ENCODE measurements around the gene LAMB3.

Gene LAMB3

DNA sequence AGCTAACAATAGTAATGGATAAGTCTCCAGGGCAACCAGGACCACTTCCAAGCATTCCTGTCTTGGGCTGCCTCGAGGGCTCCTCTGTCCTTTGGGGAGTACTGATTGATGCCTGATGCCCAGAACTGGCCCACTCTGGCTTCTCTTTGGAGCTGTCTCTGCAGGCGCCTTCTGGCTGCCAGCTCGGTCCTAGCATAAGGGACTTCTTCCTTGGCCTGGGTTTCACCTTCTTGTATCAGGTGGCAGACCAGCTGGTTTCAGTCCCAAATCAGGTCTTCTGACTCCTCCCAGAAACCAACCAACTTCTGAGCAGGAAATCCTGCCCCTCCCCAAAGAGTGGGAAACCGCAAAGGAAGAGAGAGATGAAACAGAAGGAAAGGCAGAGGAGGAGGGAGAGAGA lies 33.6 kb upstream of the LAMB3 start:
- TF ChIP-seq POLR2A (IDR thresholded peaks at IDR 0.05; ENCODE audit: low read depth, low read length) (no peak), SPI1 (IDR thresholded peaks at IDR 0.05; ENCODE audit: low read depth, low read length) (no peak), TAF1 (IDR thresholded peaks at IDR 0.05; ENCODE audit: low read depth, low read length) (no peak), PAX5 (IDR thresholded peaks at IDR 0.05; ENCODE audit: insufficient read depth, low read length, severe bottlenecking) (no peak), POU2F2 (IDR thresholded peaks at IDR 0.05; ENCODE audit: low read depth, low read length) (no peak), POLR2AphosphoS5 (IDR thresholded peaks at IDR 0.05; ENCODE audit: low read depth, low read length) (no peak)
- DNase-seq (ENCODE audit: insufficient read length, low spot score) (no peak), FAIRE-seq (no peak)

DNA sequence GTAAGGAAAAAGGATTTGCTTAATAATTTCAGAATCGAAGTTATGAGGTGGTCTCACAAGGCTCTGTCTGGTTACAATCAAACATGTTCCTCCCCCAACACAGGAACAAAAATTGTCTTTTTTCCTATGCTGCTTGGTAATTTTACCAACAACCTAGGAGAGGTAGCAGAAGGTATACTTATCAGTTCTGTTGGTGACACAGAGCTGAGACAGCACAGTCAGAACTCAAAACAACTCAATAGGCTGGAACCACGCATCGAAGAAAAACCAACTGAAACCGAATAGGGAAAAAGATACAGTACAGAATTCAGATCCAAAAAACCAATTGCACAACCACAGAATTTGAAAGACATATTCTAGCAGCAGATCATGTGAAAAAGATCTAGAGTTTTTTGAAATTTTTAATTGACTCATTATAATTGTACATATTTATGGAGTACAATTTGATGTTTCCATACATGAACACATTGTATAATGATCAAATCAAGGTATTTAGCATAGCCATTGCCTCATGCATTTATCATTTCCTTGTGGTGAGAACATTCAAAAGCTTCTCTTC lies 26.8 kb upstream of the LAMB3 start:
- no peak for DNase-seq (ENCODE audit: insufficient read length, low spot score)
- TF ChIP-seq SPI1 (IDR thresholded peaks at IDR 0.05; ENCODE audit: low read depth, low read length), result no peak
- no peak for TF ChIP-seq POLR2AphosphoS5 (IDR thresholded peaks at IDR 0.05; ENCODE audit: low read depth, low read length)
- no peak for TF ChIP-seq TAF1 (IDR thresholded peaks at IDR 0.05; ENCODE audit: low read depth, low read length)
- no peak for TF ChIP-seq PAX5 (IDR thresholded peaks at IDR 0.05; ENCODE audit: insufficient read depth, low read length, severe bottlenecking)
- TF ChIP-seq POU2F2 (IDR thresholded peaks at IDR 0.05; ENCODE audit: low read depth, low read length), result no peak
- no peak for TF ChIP-seq POLR2A (IDR thresholded peaks at IDR 0.05; ENCODE audit: low read depth, low read length)
- FAIRE-seq, result peak; percentile 26

DNA sequence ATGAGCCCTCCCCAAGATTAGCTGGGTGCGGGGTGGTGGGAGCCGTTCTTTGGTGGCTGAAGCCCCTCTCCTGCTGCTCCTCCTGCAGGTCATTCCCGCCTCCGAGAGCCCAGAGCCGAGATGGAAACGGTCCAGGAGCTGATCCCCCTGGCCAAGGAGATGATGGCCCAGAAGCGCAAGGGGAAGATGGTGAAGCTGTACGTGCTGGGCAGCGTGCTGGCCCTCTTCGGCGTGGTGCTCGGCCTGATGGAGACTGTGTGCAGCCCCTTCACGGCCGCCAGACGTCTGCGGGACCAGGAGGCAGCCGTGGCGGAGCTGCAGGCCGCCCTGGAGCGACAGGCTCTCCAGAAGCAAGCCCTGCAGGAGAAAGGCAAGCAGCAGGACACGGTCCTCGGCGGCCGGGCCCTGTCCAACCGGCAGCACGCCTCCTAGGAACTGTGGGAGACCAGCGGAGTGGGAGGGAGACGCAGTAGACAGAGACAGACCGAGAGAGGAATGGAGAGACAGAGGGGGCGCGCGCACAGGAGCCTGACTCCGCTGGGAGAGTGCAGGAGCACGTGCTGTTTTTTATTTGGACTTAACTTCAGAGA lies 23.4 kb upstream of the LAMB3 start:
- TF ChIP-seq POLR2A (IDR thresholded peaks at IDR 0.05; ENCODE audit: low read depth, low read length) (no peak), POLR2AphosphoS5 (IDR thresholded peaks at IDR 0.05; ENCODE audit: low read depth, low read length) (no peak), SPI1 (IDR thresholded peaks at IDR 0.05; ENCODE audit: low read depth, low read length) (no peak), POU2F2 (IDR thresholded peaks at IDR 0.05; ENCODE audit: low read depth, low read length) (no peak), TAF1 (IDR thresholded peaks at IDR 0.05; ENCODE audit: low read depth, low read length) (no peak), PAX5 (IDR thresholded peaks at IDR 0.05; ENCODE audit: insufficient read depth, low read length, severe bottlenecking) (no peak)
- FAIRE-seq (no peak), DNase-seq (ENCODE audit: insufficient read length, low spot score) (no peak)

DNA sequence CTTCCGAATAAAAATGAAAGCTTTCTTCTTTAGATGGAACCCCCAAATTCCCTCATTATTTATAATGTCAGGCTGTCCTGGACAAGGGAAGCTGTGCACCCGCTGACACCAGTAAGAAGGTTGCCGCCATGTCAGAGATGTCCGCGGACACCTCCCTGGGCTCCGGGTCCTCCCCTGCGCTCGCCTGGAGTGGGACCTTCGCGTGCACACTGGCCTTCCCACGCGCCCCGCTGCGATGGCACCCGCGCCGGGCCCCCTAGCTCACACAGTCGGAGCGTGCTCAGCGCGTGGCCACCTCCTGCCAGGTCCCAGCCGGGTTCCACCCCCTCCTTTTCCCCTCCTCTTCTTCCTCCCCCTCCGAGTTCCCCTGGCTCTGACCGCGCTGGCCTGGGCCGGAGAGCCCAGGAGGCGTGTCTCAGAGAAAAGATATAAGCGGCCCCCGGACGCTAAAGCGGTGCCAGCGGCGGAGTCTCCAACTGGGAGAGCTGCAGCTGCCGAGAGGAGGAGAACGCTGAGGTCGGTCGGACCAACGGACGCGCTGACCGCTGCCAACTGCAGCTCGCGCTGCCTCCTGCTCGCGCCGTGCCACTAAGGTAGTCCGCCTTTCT lies 22.8 kb upstream of the LAMB3 start, which contains the start of gene G0S2:
Gene G0S2 (plus strand): TSS at position 456 of the 608 bp plus-strand sequence. CDS start 273 bp downstream, outside the sequence.
- no peak for DNase-seq (ENCODE audit: insufficient read length, low spot score)
- TF ChIP-seq POU2F2 (IDR thresholded peaks at IDR 0.05; ENCODE audit: low read depth, low read length), result no peak
- TF ChIP-seq SPI1 (IDR thresholded peaks at IDR 0.05; ENCODE audit: low read depth, low read length), result no peak
- no peak for FAIRE-seq

DNA sequence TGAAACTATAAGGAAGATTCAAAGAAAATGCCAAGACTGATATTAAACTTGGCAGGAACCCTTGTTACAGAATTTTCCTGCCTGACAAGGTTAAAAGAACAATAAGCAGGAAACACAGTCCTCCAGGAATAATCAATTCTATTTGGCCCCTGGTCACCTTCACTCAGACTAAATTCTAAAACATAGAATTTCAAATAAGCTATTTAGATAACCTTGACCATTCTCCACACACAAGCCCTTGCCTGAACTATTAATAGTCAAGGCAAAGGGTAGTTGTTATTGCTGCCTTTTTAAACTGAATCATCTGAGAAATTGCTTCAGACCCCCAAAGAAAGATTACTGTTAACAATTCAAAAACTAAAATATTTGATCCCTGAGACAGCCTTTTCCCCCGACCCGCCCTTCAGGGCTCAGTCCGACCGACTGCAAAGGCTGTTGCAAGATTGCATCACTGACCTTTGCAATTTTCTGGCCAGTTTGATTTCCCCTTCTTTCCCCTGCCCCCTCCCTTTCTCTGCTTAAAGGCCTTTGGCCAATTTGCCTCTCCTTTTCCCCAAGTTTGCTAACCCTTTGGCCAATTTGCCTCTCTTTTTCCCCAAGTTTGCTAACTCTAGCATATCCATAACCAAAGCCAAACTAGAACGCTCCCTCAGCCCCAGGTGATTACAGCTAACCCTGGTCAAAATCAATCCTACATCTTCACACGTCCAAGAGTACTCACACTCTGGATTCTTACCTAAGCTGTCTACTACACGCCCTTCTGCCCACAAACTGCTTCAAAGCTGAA lies 21.6 kb upstream of the LAMB3 start:
- no peak for FAIRE-seq
- no peak for TF ChIP-seq POU2F2 (IDR thresholded peaks at IDR 0.05; ENCODE audit: low read depth, low read length)
- no peak for TF ChIP-seq SPI1 (IDR thresholded peaks at IDR 0.05; ENCODE audit: low read depth, low read length)
- no peak for TF ChIP-seq POLR2A (IDR thresholded peaks at IDR 0.05; ENCODE audit: low read depth, low read length)
- no peak for TF ChIP-seq TAF1 (IDR thresholded peaks at IDR 0.05; ENCODE audit: low read depth, low read length)
- TF ChIP-seq POLR2AphosphoS5 (IDR thresholded peaks at IDR 0.05; ENCODE audit: low read depth, low read length), result no peak
- no peak for TF ChIP-seq PAX5 (IDR thresholded peaks at IDR 0.05; ENCODE audit: insufficient read depth, low read length, severe bottlenecking)
- DNase-seq (ENCODE audit: insufficient read length, low spot score), result no peak

DNA sequence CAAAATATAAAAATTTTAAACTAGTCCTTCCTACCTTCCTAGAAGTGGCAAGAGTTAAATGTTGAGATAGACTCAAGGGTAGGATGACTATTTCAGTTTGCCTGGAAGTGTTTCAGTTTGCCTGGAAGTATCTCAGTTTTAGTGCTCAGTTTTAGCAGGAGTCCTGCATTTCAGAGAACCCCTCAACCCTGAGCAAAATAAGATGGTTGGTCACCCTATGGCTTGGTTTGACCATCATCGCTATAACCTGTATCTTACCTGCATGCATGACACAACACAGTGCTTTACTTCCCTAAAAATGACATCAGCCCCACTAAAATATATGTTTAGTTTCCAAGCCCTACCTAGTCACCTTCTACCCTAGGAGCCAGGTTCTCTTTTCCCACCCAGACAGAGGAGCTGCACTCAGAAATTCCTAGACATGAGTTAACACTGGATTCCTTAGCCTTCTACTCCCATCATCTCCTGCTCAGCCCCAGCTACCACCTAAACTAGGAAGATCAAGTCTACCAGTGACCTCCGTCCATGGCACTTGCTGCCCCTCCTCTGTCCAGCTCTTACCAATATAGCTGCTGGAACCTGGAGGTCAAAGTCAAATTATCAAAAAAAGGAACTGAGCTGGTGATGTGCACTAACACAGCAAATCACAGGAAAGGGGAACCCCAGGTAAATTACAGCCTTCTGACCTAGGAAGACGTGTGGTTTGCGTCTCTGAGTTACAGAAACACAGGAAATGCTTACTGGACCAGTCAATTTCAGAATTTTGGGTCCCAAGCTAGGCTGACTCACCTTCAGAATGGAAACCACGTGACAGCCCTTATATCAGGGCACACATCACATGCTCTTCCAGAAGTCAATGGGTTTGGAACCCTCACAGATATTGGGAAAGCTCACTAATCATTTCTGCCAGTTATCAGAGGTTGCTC lies 20.7 kb upstream of the LAMB3 start:
- DNase-seq (ENCODE audit: insufficient read length, low spot score), result peak; percentile 56
- TF ChIP-seq SPI1 (IDR thresholded peaks at IDR 0.05; ENCODE audit: low read depth, low read length) (peak; percentile 99), POU2F2 (IDR thresholded peaks at IDR 0.05; ENCODE audit: low read depth, low read length) (no peak)
- peak; percentile 92 for FAIRE-seq

DNA sequence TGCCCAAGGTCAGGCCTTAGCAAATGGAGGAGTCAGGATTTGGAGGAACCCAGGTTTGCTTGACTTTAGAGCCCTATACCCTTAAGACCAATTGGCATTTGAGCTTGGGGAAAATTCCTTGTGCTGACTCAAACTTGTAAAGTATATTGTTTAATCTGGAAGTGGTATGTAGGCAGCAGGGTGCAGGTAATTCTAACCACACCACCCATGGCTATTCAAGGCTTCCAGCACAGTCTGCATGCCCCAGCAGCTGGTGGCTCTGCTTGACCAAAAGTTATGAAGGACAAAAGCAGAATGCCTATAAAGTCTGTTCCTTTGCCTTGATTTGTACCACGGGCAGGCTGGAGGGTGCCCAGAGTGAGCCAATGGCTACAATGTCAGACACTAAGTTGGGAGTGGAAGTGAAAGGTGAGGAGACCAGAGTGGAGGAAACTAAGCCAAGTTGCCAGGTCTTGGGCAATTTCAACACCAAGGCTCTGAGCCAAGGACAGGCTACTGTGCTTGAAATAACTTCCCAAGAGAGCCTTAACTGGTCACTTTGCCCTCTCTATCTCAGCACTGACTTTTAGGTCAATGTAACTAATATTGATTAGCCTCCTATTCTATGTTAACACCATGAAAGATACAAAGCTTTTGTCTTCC lies 18.3 kb upstream of the LAMB3 start:
- no peak for TF ChIP-seq POLR2AphosphoS5 (IDR thresholded peaks at IDR 0.05; ENCODE audit: low read depth, low read length)
- no peak for TF ChIP-seq POLR2A (IDR thresholded peaks at IDR 0.05; ENCODE audit: low read depth, low read length)
- TF ChIP-seq POU2F2 (IDR thresholded peaks at IDR 0.05; ENCODE audit: low read depth, low read length), result no peak
- no peak for TF ChIP-seq PAX5 (IDR thresholded peaks at IDR 0.05; ENCODE audit: insufficient read depth, low read length, severe bottlenecking)
- TF ChIP-seq SPI1 (IDR thresholded peaks at IDR 0.05; ENCODE audit: low read depth, low read length), result no peak
- no peak for TF ChIP-seq TAF1 (IDR thresholded peaks at IDR 0.05; ENCODE audit: low read depth, low read length)
- FAIRE-seq (no peak), DNase-seq (ENCODE audit: insufficient read length, low spot score) (no peak)

DNA sequence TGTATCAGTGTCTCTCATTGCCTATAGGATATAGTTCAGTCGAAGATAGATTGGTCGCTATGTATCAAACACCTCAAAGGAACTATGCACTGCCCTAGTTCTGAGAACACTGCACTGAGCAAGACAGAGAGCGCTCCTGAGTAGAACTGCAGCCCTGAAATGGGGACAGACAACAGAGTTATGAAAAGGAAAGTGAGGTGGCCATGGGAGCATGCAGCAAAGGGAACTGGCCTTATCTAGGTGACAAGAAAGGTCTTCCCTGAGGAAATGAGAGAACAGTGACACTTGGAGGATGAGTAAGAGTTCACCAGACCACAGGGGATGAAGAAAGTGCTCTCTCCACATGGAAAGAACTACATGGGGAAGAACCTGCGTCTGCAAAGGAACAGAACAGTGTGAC lies 15.5 kb upstream of the LAMB3 start:
- TF ChIP-seq POLR2AphosphoS5 (IDR thresholded peaks at IDR 0.05; ENCODE audit: low read depth, low read length) (no peak), SPI1 (IDR thresholded peaks at IDR 0.05; ENCODE audit: low read depth, low read length) (peak; percentile 57; the same call in 1 of the 2 replicates)
- peak; percentile 40 for FAIRE-seq

More for the DNA sequence above, 15.5 kb upstream of the LAMB3 start:
- no peak for DNase-seq (ENCODE audit: insufficient read length, low spot score)
